Activated T-cell treated with anti-CD3 and anti-CD28 coated beads for 1 hour (primary cell): ENCODE results near the gene DNAAF3.
"Not testable (repeated sequence)": the region's sequence is repeated elsewhere in the genome, so short reads cannot be mapped to it uniquely, and the experiment has no call there.

ENCODE experiments used
- DNase-seq: peaks from one replicate; pipeline ENCODE4 v3.0.0-alpha.2; 2020; ENCODE audit warnings: low read depth

Gene DNAAF3

GRCh38 chr19:55166530-55167268, at the start of gene DNAAF3:
TSS of gene DNAAF3 (minus strand) at chr19:55166613. CDS start at chr19:55166413, 200 bp downstream.
- peak; percentile 51 for DNase-seq

- DNase-seq, result no peak
Measured at GRCh38 chr19:55213547-55213946, 47.1 kb upstream of the DNAAF3 start.

GRCh38 chr19:55212447-55212846, 46.0 kb upstream of the DNAAF3 start:
- peak; percentile 16 for DNase-seq

- DNase-seq, result no peak
Measured at GRCh38 chr19:55209693-55210472, 43.5 kb upstream of the DNAAF3 start.

GRCh38 chr19:55208880-55209692, 42.7 kb upstream of the DNAAF3 start, which contains the start of gene PTPRH:
TSS of gene PTPRH (minus strand) at chr19:55209501. CDS start at chr19:55209433, 68 bp downstream.
- DNase-seq, result no peak

- no peak for DNase-seq
Measured at GRCh38 chr19:55206664-55207500, 40.5 kb upstream of the DNAAF3 start.

- not testable (repeated sequence) for DNase-seq
Measured at GRCh38 chr19:55202199-55202598, 35.8 kb upstream of the DNAAF3 start.

- no peak for DNase-seq
Measured at GRCh38 chr19:55199620-55200204, 33.3 kb upstream of the DNAAF3 start.

GRCh38 chr19:55198651-55199050, 32.2 kb upstream of the DNAAF3 start:
- DNase-seq, result no peak

GRCh38 chr19:55197528-55197927, 31.1 kb upstream of the DNAAF3 start:
- DNase-seq, result no peak

GRCh38 chr19:55196803-55197202, 30.4 kb upstream of the DNAAF3 start:
- no peak for DNase-seq

GRCh38 chr19:55193481-55193880, 27.1 kb upstream of the DNAAF3 start:
- no peak for DNase-seq

- DNase-seq, result no peak
Measured at GRCh38 chr19:55189403-55189835, 23.0 kb upstream of the DNAAF3 start.

GRCh38 chr19:55188625-55189024, 22.2 kb upstream of the DNAAF3 start:
- no peak for DNase-seq

GRCh38 chr19:55186080-55186479, 19.7 kb upstream of the DNAAF3 start:
- no peak for DNase-seq

GRCh38 chr19:55181740-55182139, 15.3 kb upstream of the DNAAF3 start:
- DNase-seq, result no peak

- DNase-seq, result peak; percentile 57
Measured at GRCh38 chr19:55179606-55180484, 13.4 kb upstream of the DNAAF3 start, which contains the start of gene SYT5. TSS of gene SYT5 (minus strand) at chr19:55180289. CDS start at chr19:55179041, 1,248 bp downstream.

- peak; percentile 89 for DNase-seq
Measured at GRCh38 chr19:55178781-55179599, 12.6 kb upstream of the DNAAF3 start.

GRCh38 chr19:55176076-55176475, 9.7 kb upstream of the DNAAF3 start:
- DNase-seq, result no peak
